ENCODE measurements around the gene STK32B.

GRCh38 chr4:5488413-5488812 lies 437.1 kb downstream of the STK32B start:
- TF ChIP-seq CTCF (IDR thresholded peaks at IDR 0.05; ENCODE audit: low read depth, low read length, missing input control) (no peak), JUND (IDR thresholded peaks at IDR 0.05) (no peak), ATF3 (IDR thresholded peaks at IDR 0.05) (no peak)

Data from liver (tissue), 3 donors.